Measurements from ENCODE around the gene TMEM131L. TPM values are rescaled to one million over a fixed set of nuclear protein-coding genes. Genes with fewer than 3 reads are reported as not detected.
"Not testable (repeated sequence)": the region's sequence is repeated elsewhere in the genome, so short reads cannot be mapped to it uniquely, and the experiment has no call there.

Gene TMEM131L
- polyA plus RNA-seq, 12 donors = 39.8 to 71.7 (median 54.0) TPM; not detected in 1

DNA sequence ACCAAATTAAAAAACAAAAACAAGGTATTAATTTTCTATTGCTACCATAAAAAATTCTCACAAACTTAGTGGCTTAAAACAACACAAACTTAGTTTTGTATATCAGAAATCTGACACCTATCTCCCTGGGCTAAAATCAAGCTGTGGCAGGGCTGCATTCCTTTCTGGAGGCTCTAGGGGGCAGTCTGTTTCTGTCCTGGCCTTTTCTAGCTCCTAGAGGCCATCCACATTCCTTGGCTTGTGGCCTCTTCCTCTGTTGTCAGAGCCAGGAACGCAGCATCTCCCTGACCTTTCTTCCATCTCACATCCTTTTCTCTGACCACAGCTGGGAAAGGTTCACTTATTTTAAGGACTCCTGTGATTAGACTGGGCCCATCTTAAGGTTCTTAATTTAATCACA is 179.0 kb downstream of the TMEM131L start:
- DNase-seq = no peak

DNA sequence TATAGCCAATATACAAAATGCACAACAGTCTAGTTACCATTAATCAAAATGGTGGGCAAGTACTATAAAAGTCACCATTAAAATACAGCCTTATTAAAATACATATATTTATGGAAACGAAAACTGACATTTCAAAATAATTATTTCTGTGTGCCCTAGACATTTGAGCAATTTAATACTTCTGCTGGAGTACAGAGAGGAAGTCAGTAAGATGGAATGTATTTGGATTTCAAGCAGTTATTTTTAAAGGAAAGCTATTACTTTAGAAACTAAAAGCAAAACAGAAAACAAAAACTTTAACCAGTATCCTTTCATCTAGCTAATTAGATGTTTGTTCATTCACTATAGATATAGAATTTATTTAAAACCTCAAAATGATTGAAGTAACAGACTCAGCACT is 180.1 kb downstream of the TMEM131L start:
- no peak for DNase-seq

DNA sequence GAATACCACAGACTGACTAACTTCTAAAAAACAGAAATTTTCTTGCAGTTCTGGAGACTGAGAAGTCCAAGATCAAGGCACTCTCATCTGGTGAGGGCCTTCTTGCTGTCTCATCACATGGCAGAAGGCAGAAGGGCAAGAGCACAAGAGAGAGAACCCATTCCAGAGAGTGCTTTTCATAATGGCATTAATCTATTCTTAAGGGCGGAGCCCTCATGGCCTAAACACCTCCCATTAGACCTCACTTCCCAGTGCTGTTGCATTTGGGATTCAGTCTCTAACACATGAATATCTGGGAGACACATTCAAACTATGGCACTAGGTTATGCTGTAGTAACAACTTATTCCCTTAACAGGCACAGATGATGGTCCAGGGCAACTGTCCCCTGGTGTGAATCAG is 180.8 kb downstream of the TMEM131L start:
- no peak for DNase-seq

DNA sequence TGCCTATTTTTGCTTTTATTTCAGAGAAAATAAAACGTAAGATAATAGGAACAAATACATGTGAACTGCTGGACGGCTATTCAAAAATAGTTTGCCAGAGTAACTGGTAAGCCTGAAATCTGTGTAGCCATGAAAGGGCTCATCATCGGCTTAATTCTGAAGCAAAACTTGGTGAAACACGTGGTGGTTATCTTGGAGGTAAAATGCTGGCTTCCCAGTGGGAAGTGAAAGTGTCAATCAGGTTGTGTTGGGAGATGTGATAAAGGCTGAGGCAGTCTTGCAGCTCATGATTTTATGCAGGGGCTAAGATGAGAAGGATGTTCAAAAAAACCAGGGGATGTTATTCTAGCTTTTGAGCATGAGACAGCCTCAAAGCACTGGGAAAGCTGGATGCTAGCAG is 181.8 kb downstream of the TMEM131L start:
- no peak for DNase-seq

DNA sequence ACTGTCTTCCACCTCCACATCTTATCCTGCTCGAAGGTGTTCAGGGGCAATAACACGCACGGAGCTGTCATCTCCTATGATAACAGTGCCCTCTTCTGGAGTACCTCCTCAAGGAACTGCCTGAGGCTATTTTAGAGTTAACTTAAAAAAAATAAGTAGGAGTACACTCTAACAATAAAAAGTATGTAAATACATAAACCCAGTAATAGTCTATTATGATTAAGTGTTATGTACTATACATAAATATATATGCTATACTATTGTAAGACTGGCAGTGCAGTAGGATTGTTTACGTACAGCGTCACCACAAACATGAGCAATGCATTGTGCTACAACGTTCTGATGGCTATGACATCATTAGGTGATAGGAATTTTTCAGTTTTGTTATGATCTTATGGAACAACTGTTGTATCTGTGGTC is 183.4 kb downstream of the TMEM131L start:
- DNase-seq = no peak

- no peak for DNase-seq
Observed at GRCh38 chr4:153651116-153651515, 185.0 kb downstream of the TMEM131L start.

DNA sequence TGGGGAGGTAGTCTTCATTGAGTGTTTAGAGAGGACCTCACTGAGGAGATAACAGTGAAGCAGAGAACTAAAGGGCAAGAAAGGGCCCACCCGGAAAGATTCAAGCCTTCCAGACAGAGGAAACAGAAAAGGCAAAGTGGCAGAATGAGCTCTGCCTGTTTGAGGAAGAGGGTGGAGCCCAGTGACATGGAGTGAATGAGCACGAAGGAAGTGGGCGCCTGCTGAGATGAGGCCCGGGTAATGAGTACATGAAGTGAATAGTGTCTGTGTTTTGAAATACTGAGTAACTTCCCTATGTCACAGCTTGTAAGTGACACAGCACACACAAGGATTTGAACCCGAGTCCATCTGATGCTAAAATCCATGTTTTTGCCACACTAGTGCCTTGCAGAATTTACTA is 185.4 kb downstream of the TMEM131L start:
- no peak for DNase-seq

- no peak for DNase-seq
Observed at GRCh38 chr4:153652051-153652784, 186.1 kb downstream of the TMEM131L start.

- no peak for DNase-seq
Observed at GRCh38 chr4:153655002-153655541, 188.9 kb downstream of the TMEM131L start.

- no peak for DNase-seq
Observed at GRCh38 chr4:153655928-153656327, 189.8 kb downstream of the TMEM131L start.

- no peak for DNase-seq
Observed at GRCh38 chr4:153661215-153661822, 195.2 kb downstream of the TMEM131L start.

GRCh38 chr4:153661908-153662307 is 195.7 kb downstream of the TMEM131L start:
- DNase-seq = no peak

DNA sequence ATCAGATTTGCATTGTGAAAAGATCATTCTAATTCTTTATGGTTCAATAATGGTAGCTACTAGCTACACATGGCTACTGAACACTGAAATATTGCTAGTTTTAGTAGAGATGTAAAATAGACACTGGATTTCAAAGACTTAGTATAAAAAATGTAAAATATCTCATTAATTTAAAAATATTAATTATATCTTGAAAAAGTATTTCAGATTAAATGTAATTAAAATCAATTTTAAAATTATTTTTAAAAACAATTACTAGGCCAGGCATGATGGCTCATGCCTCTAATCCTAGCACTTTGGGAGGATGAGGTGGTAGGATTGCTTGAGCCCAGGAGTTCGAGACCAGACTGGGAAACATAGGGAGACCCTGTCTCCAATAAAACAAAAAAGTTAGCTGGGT is 197.5 kb downstream of the TMEM131L start:
- no peak for DNase-seq

GRCh38 chr4:153666505-153666904 is 200.3 kb downstream of the TMEM131L start:
- DNase-seq = not testable (repeated sequence)

GRCh38 chr4:153668647-153669046 is 202.5 kb downstream of the TMEM131L start:
- DNase-seq = no peak

DNA sequence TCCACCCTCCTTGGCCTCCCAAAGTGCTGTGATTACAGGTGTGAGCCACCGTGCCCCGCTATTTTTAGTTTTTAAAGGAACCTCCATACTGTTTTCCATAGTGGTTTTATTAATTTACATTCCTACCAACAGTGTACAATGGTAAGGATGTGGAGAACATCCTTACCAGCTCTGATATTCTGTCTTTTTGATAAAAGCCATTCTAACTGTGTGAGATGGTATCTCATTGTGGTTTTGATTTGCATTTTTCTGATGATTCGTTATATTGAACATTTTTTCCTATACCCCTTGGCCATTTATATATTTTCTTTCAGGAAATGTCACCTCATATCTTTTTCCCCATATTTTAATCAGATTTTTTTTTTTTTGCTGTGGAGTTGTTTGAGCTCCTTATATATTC is 203.7 kb downstream of the TMEM131L start:
- DNase-seq = no peak

DNA sequence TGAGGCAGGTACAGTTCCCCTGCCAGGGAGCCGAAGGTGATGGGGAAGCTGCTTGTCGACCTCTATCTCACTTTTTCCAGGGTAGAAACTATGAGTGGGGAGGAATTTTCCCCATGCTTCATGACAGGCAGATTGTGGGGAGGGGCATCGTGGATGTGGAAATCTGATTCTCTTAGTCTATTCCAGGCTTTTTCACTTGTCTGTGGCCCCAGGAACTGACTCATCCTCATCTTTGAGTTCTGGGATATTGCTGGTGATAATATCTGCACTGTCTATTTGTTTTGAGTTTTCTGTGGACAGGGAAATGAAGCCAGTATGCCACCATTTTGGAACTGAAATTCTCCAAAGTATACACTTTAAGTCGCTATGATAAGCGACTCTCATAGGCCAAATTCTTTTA is 210.3 kb downstream of the TMEM131L start:
- no peak for DNase-seq

DNA sequence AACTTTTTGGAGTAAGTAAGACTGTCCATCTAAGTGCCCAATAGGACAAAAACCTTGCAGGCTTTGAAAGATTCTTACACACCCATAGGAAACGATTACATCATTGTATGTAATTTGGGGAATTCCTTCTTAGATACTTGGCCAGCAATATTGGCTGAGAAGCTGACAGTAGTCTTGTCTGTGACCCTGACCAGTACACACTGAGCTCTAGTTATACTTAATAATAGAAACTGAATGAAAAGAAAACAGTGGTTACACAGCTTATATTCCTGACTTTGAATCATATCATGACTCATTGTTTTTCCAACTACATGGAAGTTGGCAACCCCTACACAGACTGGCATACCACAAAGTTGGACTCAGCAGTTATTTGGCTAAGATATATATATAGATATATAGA is 210.8 kb downstream of the TMEM131L start:
- DNase-seq = no peak

GRCh38 chr4:153679486-153679885 is 213.3 kb downstream of the TMEM131L start:
- DNase-seq = no peak

- DNase-seq = no peak
Observed at GRCh38 chr4:153683763-153684181, 217.6 kb downstream of the TMEM131L start.

DNA sequence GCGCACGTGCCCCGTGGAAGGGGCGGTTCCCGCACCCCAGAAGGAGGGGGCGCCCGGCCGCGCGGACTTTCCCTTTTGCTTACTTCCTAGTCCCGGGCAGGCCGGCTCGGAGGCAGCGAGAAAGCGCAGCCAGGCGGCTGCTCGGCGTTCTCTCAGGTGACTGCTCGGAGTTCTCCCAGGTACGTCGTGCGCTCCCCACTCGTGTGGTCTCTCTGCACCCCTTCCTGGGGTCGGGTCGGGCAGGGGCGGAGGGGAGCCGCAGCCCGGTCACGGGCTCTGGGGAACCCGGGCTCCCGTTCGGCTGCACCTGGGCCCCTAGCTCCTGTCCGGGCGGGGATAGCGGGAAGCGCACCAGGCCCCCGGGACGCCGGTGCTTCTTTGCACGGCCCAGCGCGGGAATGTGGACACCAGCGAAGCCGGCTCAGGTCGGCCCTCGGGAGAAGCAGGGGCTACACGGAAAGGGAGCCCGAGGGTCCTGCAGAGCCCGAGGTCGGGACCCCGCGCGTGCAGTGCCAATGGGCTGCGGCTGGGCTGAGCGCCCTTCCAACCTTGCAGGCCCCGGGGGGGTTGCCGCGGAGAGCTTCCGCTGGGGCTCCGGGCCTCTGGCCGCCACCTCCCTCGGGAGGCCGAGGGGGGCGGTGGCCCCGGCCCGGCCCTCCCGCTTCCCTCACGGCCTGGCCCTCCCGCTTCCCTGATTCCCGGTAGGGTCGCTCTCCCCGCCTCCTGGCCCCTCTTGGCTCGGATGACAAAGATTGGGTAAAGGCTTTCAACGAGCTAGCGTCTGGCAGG is 218.2 kb downstream of the TMEM131L start, which contains the start of gene TLR2:
Gene TLR2, plus strand, starts transcription at position 99 of the 789 bp plus-strand sequence. CDS start 18,628 bp downstream, outside the sequence.
- peak; percentile 43 for DNase-seq

GRCh38 chr4:153684971-153685371 is 218.8 kb downstream of the TMEM131L start:
- no peak for DNase-seq
